Keratinocyte (primary cell): ENCODE results near the gene SCARB1. TPM values are rescaled to one million over a fixed set of nuclear protein-coding genes. Genes with fewer than 3 reads are reported as not detected.

ENCODE experiments used
- DNase-seq: peaks from one replicate; pipeline ENCODE4 v3.0.0-alpha.2; 2011; ENCODE audit warnings: low read depth, missing footprints, low spot score
- FAIRE-seq: peaks from 2 replicates; lab custom pipeline; 2011; peaks lifted over from hg19 to GRCh38; lab: Jason Lieb, UNC
- H2AFZ ChIP-seq: 2 replicates; pipeline ENCODE4 v1.6.0; 2012; ENCODE audit warnings: low read length, control low read depth, inconsistent platforms; ENCODE audit not compliant: control insufficient read depth
- H3K27ac ChIP-seq: 2 replicates; pipeline ENCODE4 v1.5.1; 2011; ENCODE audit warnings: low read length; ENCODE audit not compliant: control insufficient read depth, insufficient read depth
- H3K27me3 ChIP-seq: 3 replicates; pipeline ENCODE4 v1.6.0; 2011; ENCODE audit warnings: low read length; ENCODE audit not compliant: control insufficient read depth, insufficient read depth; ENCODE audit errors: extremely low read depth
- H3K36me3 ChIP-seq, 2 experiments: 2 replicates in 1 of 2; 3 replicates in 1 of 2; pipeline ENCODE4 v1.5.1; 2011; ENCODE audit warnings: low read length in 2 of 2, mild to moderate bottlenecking in 1 of 2; ENCODE audit not compliant: control insufficient read depth in 2 of 2, insufficient read depth in 2 of 2; ENCODE audit errors: extremely low read depth in 1 of 2
- H3K4me1 ChIP-seq: 3 replicates; pipeline ENCODE4 v1.5.1; 2011; ENCODE audit warnings: low read length; ENCODE audit not compliant: control insufficient read depth, insufficient read depth; ENCODE audit errors: extremely low read depth
- H3K4me2 ChIP-seq: 3 replicates; pipeline ENCODE4 v1.6.0; 2011; ENCODE audit warnings: low read depth, low read length; ENCODE audit not compliant: control insufficient read depth, insufficient read depth; ENCODE audit errors: extremely low read depth
- H3K4me3 ChIP-seq, 3 experiments: fragments of 200-600 bp in 1 of 3; sonication (generic) in 1 of 3; 2 replicates in 2 of 3; 3 replicates in 1 of 3; pipeline ENCODE4 v1.5.1; 2011 to 2016; ENCODE audit warnings: low read length in 3 of 3, mild to moderate bottlenecking in 3 of 3, control low read depth in 2 of 3, inconsistent platforms in 1 of 3, low read depth in 1 of 3, mixed read lengths in 1 of 3, mixed run types in 1 of 3, moderate library complexity in 1 of 3; ENCODE audit not compliant: control insufficient read depth in 2 of 3, insufficient read depth in 2 of 3; ENCODE audit errors: extremely low read depth in 1 of 3
- H3K79me2 ChIP-seq: 2 replicates; pipeline ENCODE4 v1.6.0; 2012; ENCODE audit warnings: low read length; ENCODE audit not compliant: control insufficient read depth, insufficient read depth
- H3K9ac ChIP-seq: 3 replicates; pipeline ENCODE4 v1.6.0; 2011; ENCODE audit warnings: low read length; ENCODE audit not compliant: control insufficient read depth, insufficient read depth; ENCODE audit errors: extremely low read depth
- H3K9me1 ChIP-seq: 3 replicates; pipeline ENCODE4 v1.6.0; 2011; ENCODE audit warnings: low read length; ENCODE audit not compliant: control insufficient read depth, insufficient read depth; ENCODE audit errors: extremely low read depth
- H3K9me3 ChIP-seq: 2 replicates; pipeline ENCODE4 v1.5.1; 2012; ENCODE audit warnings: low read depth, low read length; ENCODE audit not compliant: control insufficient read depth
- H4K20me1 ChIP-seq: 3 replicates; pipeline ENCODE4 v1.6.0; 2011; ENCODE audit warnings: low read length; ENCODE audit not compliant: control insufficient read depth, insufficient read depth; ENCODE audit errors: extremely low read depth
- CTCF ChIP-seq, 3 experiments: IDR thresholded peaks in 1 of 3; conservative IDR thresholded peaks in 1 of 3; optimal IDR thresholded peaks in 1 of 3; 2 replicates in 2 of 3; 3 replicates in 1 of 3; pipeline versions ENCODE3 to v1.5.1; 2011; ENCODE audit warnings: low read length in 3 of 3, mild to moderate bottlenecking in 3 of 3, moderate library complexity in 2 of 3, control low read depth in 1 of 3, inconsistent platforms in 1 of 3; ENCODE audit not compliant: insufficient read depth in 2 of 3; ENCODE audit errors: extremely low read depth in 1 of 3
- EZH2 ChIP-seq: IDR thresholded peaks from one replicate; pipeline ENCODE4 v1.6.1; 2012; ENCODE audit warnings: inconsistent platforms, mild to moderate bottlenecking, low read length, moderate library complexity
- dilution Hi-C: fragments of 300-500 bp; cut with MboI; formaldehyde crosslinking; loops from one replicate; pipeline ENCODE4 v1.7.0; 2020; ENCODE audit warnings: low sequenced_read_pairs; ENCODE audit not compliant: extremely low pct_ligation_motif_present
- polyA plus RNA-seq, 5 experiments: library from polyadenylated mRNA; depleted of rRNA in 3 of 5; stranded (reverse) in 3 of 5; stranded (forward) in 1 of 5; unstranded in 1 of 5; fragments of >200 nt; gene quantifications; 1 replicate in 1 of 5; 2 replicates in 3 of 5; 3 replicates in 1 of 5; pipeline versions ENCODE4 v1.2.1 to v1.2.3, GENCODE V29; 2011 to 2012; ENCODE audit warnings: missing spikeins in 2 of 5, low read depth in 1 of 5, low replicate concordance in 1 of 5

SCARB1 gene
- polyA plus RNA-seq, 1 donor (not counting 4 experiments of a cell fraction or from before 2014, with no cell fraction given): 40.9 TPM

GRCh38 chr12:124800506-124800905 lies 63.2 kb downstream of the SCARB1 start:
- no peaks in the 10 kb centered on the region for H3K27me3 ChIP-seq
- dilution Hi-C loops: no loop called here
- TF ChIP-seq EZH2: no peak
- no peak for TF ChIP-seq CTCF (optimal IDR thresholded peaks at IDR 0.05 in 1 of 3, IDR thresholded peaks at IDR 0.05 in 1 of 3, conservative IDR thresholded peaks at IDR 0.05 in 1 of 3; ENCODE audit: extremely low read depth in 1 of 3, insufficient read depth in 2 of 3, low read length in 3 of 3)
- no peak overlapping the region for H3K4me2 ChIP-seq
- H3K9ac ChIP-seq: no peak overlapping the region
- no peaks in the 10 kb centered on the region for H3K79me2 ChIP-seq
- peaks cover 10% of the 10 kb centered on the region for H3K4me1 ChIP-seq
- H3K36me3 ChIP-seq: peaks cover 18 to 27% of the 10 kb centered on the region in 2 experiments
- H3K27ac ChIP-seq: no peak overlapping the region
- H3K9me3 ChIP-seq: no peaks in the 10 kb centered on the region
- H3K9me1 ChIP-seq: no peaks in the 10 kb centered on the region
- H3K4me3 ChIP-seq: no peak overlapping the region
- no peak overlapping the region for H2AFZ ChIP-seq
- H4K20me1 ChIP-seq: no peaks in the 10 kb centered on the region
- no peak for DNase-seq
- FAIRE-seq: no peak

GRCh38 chr12:124797321-124797720 lies 66.3 kb downstream of the SCARB1 start:
- no peak for TF ChIP-seq CTCF (optimal IDR thresholded peaks at IDR 0.05 in 1 of 3, IDR thresholded peaks at IDR 0.05 in 1 of 3, conservative IDR thresholded peaks at IDR 0.05 in 1 of 3; ENCODE audit: extremely low read depth in 1 of 3, insufficient read depth in 2 of 3, low read length in 3 of 3)
- TF ChIP-seq EZH2: no peak
- peaks cover 3% of the 10 kb centered on the region for H3K4me1 ChIP-seq
- H3K27ac ChIP-seq: no peak overlapping the region
- no peak overlapping the region for H3K4me2 ChIP-seq
- DNase-seq: no peak
- H3K4me3 ChIP-seq: no peak overlapping the region
- H2AFZ ChIP-seq: no peak overlapping the region
- no peak overlapping the region for H3K9ac ChIP-seq
- H3K36me3 ChIP-seq: peaks cover 3 to 18% of the 10 kb centered on the region in 2 experiments
- no peak for FAIRE-seq
- dilution Hi-C loops: no loop called here
- H3K9me3 ChIP-seq: no peaks in the 10 kb centered on the region
- H4K20me1 ChIP-seq: no peaks in the 10 kb centered on the region
- H3K9me1 ChIP-seq: no peaks in the 10 kb centered on the region
- no peaks in the 10 kb centered on the region for H3K79me2 ChIP-seq
- H3K27me3 ChIP-seq: no peaks in the 10 kb centered on the region
